GM18873 (cell line): Measurements from ENCODE around the gene ATP8B4.

ENCODE experiments used
- ATAC-seq: cut with Tn5 transposase; IDR thresholded peaks from one replicate; pipeline ENCODE4 v1.9.1; 2021; ENCODE audit warnings: mild to moderate bottlenecking, moderate library complexity, moderate number of reproducible peaks; ENCODE audit not compliant: unreplicated experiment, low FRiP score

Gene ATP8B4

DNA sequence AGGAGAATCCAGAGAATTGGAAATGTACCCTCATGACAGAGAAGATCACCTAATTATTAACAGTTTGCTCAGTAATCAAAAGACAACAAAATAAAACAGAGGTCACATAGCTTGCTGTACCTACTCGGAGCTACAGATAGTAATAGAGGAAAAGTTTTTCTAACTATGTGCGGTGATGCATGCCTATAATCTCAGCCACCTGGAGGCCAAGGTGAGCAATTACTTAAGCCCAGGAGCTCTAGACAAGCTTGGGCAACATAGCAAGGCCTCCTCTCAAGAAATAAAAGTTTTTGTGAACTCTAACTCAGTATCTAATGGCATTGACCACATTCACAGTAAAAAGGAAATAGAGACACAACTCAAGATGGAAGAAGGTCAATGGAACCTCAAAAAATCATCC, 243.6 kb downstream of the ATP8B4 start:
- no peak for ATAC-seq

DNA sequence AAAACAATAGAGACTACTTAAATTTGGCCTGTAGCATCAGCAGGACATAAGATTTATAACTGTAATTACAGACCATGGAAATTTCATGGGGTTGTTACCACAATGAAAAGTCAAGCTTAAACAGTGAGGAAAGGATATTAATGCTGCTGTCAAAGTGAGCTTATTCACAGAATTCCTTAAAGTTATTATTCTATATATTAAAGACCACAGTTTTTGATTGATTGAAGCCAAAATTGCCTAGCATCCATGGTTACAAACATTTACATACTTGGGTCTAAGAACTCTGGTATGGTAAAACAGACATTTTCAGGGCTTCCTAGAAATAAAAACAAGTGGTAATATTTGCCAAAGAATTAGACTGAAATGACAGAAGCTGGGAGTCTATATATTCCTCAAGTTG, 248.6 kb downstream of the ATP8B4 start:
- ATAC-seq, result no peak

DNA sequence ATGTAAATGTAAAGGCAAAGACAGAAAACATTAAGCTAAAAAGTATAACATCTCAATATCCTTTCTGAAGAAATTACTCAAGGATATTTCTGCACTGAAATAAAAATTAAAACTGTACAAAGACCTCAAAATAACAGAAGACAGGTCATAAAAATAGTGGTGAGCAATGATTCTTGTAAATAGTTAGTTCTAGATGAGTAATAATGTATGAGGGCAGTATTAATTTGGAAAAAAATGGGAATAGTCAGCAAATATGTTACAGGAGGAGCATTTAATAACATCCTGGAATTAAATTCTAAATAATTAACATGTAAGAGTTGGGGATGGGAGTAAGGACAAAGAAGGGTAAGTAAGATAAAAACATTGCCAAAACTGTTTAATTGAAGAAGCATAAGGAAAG, 250.7 kb downstream of the ATP8B4 start:
- no peak for ATAC-seq

DNA sequence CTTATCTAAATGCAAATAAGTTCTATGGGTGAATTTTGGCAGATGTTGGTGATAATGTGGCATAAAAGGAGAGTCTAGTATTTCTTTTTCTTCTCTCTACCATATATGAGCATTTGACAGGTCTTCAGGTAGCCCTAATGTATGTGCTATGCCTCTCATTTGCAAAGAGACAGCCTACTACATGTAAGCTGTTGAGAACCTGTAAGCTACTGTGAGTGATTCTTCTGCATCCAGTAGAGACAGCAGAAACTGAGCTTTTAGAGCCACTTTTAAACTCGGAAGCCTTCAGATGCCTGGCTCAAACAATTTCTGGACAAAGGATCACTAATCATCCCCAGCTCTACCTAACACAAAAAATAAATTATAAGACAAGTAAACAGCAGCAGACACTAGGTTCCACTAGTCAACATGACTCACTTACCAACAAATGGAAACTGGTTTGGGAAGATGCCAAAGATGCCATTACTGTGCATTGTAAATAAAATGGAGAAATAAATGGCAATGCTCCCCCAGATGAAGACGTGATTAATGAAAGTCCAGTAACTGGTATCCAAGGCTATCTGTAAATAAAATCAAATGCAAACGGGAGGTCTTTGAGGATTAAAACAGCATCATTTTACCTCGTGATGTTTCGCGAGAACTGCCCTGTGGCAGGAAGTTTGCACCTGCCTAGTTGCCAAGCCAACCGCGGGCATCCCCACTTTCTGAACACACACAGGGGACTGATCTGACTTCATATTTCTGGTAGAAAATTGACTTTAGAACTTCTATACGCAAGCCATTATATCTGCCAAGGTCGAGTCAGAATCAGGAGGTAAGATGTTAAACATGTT, 252.9 kb downstream of the ATP8B4 start:
- ATAC-seq, result no peak

DNA sequence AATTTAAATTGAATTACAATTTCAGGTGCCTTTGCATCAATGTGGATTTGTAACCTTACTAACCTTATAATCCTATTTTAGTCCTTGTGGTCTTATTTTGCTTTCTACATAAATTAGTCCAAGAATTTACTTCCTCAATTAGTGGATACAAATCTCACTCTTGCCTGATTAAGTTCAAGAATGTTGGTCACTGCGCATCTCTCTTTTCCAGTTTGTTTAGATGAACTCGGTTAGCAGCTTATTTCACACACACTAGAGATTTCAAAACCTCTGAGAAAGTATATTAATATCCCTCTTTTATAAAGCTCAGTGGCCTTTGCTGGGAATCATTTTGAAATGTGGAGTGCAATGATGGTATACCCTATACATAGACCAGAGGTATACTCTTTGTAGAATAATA, 254.8 kb downstream of the ATP8B4 start:
- no peak for ATAC-seq

DNA sequence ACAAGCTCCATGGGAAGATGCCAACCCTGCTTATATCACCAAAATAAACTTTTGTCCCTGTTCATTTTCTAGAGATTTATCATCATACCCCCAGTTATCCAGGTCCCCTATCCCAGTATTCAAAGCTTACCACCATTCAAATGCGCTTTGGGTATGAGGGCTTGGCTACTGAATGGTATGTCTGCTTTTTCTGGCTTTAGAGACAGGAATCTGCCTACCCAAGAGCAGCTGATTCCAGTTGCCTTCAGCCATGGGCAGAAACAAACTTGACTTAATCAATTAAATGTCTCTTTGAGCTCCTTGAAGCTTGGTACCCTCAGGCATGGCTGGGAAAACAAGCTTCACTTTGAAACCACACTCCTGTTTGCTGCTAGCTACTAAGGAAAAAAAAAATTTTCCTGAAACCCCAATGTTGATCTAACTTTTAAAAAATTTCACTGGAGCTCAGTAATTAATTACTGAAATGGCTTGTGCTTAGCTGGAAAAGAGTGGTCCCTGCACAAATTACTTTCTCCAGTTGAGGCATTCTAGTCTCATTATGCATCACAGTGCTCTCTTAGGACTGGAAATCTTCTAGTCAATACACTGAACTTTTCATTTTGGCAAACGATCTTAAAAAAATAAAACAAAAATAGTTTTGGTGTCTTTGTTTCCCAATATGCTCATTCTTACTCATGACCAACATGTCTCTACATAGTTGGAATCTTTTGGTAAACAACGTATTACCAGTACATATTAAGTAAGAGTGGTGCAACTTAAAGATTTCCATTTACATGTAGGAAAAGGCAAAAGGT, 255.4 kb downstream of the ATP8B4 start:
- ATAC-seq, result no peak

DNA sequence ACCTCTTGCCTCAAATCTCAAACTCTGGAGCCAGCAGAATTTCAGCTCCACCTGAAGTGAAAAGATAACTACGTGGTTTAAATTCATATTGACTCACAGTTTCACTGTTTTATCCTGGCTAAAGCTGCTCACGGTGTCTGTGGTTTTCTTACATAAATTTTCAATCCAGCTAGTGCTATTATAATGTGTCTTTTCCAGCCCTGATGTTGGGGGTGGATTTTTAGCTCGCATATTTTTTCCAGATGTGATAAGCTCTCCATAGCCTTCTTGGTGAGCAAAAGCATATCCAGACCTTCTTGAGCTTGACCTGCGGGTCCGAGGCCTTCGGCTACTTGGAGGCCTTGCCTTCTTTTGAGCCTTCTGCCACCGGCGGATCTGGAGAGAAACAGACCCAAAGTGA, 258.9 kb downstream of the ATP8B4 start:
- no peak for ATAC-seq

DNA sequence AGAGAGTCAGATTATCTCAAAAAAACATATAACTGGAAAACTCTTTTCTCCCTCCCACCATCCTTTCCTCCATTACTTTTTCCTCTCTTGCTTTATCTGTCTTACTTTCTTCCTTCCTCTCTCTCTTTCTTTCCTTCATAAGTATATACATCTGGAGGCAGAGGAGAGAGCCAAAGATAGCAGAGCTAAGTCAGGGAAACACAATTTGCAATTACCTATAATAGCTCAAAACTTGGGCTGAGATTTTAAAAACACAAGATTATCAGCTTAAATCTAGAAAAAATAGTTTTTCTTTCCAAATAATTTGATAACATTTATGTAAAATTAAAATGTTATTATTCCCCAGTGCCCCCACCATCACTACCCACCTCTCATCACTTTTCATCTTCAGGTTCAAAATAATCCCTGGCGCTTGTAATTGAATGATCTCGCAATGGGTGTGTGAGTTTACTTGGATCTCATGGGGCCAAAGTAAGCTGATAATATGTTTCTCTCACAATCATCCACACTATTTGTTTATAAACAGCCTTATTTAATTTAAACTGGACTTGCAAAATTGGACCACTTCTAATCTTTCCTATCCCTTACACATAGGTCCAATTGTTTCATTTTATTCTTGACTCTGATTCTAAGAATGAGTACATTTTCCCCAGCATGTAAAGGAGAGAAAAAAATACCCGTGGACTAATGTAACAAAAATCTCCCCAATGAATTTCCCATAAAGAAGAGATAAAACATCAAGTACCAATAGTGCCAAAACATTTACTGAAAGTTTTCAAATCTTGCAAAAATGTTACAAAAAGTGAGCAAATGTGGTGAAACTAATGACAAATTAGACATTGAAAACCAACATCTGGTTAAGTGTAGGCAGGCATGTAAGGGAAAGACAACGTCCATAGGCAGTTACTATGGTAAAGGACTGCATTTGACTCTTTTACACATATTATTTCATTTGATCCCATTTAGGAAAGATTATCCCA, 261.2 kb downstream of the ATP8B4 start:
- ATAC-seq, result no peak

DNA sequence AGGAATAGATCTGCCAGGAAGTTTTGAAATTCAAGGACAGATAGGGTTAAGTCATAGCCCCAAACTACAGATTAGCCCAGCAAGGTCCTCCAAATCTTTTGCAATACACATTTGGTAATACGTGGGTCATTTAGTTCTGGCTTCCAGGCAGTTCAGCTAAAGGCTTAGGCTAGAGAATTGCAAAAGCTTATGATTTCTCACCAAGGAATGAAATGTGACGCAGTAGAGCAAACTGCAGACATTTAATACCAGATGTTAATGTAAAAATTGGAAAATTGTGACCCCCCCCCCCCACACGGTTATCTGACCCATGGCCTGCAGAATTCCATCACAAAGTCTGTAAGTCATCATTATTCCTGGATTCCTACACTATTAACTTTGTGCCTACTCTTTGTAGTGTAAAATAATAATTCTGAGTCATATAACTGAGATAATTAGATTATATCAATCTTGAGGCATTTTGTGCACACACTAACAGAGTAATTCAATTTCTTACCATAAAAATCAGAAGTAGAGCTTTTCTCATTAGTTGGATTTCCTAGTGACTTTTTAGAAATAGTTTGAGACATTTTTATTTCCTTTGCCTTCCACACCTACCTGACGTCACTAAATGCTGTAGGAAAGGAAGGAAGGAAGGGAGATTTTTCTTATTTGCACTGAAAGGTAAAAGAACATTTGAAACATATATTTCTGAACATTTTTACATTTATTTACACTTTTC, 263.0 kb downstream of the ATP8B4 start:
- ATAC-seq, result no peak

DNA sequence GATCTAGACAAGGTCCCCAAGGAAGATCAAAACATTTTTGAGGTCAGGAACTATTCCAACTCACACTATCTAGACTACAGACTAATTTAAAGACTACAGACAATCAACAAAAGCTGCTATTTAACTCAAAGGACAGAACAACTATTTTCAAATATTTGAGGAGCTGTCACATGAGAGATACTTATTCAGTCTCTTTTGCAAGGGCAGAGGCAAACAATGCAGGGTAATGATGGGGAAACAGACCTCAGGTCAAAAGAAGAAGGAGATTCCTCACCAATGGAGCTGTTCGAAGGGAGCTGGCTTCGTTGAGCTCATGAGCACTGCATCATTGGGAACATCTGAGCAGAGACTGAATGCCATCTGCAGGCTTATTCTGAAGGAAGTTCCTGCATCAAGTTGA, 266.3 kb downstream of the ATP8B4 start:
- ATAC-seq, result no peak

DNA sequence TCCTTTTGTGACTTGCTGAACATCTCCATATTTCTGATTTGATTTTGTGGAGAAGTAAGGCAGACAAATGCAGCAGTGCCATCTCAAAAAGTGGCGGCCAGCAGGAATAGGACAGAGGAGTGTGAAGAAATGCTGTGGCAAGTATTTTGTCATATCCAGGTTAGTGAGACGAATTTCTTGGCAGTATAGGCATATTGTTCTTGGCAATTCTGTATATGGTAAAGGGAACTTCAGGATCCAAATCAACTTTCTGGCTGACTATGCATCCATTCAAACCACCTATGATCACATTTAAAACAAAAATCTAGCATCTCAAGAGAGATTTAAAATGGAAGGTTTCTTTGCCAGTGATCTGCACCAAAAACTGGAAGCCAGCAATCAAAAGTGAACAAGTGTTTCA, 270.2 kb downstream of the ATP8B4 start:
- ATAC-seq, result no peak

DNA sequence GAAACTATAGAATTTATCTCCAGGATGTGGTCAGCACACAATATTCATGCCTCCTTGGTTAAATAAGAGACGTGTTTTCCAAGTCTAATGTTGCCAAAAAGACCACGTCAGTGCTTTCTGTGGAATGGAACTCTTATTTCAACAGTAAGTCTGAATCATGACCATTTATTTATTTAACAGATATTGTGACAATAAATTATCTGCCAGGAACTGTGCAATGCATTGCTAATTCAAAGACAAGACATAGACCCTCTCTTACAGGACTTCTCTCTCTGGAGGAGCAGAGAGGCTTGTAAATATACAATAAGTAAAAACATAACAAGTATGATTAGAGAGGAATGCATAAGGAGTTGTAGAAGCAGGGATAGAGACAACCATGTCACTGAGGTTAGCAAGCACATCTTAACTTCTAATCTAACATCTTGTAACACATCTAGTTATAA, 270.7 kb downstream of the ATP8B4 start:
- ATAC-seq, result no peak

DNA sequence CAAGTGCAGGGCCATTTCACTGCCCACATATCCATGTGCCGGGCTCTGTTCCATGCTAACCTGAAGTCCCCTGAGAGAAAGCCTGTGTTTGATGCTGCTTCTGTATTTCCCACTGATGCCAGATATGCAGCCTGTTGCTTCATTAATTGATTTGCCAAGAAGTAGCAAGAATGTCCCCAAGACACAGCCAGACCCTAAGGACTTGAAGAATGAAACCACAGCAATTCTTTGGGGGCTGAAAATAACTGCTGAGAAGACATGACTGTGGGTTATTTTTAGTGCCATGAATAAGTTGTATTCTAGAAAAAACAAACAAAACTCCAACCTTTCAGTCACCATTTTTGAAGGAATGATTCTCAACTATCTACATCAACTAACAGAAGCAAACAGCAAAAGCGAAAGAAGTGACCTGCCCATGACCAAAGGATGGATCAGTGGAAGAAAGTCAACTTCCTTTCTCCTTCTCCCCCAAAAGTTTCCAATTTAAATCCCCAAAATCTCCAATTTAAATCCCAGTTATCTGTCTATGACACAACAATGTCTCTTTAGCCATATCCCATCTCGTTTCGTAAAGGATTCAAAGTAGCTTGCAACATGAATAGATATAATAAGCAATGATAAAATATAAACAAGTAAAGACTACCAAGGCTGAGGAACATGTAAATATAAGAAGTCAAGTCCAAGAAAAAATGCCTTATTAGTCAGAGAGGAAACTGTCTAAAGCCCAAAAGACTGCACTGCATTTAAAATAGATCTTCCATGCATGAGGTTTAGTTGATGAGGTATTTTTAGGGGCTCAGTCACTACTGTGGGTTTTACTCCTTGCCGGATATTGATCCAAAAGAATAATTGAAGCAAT, 271.4 kb downstream of the ATP8B4 start:
- no peak for ATAC-seq

DNA sequence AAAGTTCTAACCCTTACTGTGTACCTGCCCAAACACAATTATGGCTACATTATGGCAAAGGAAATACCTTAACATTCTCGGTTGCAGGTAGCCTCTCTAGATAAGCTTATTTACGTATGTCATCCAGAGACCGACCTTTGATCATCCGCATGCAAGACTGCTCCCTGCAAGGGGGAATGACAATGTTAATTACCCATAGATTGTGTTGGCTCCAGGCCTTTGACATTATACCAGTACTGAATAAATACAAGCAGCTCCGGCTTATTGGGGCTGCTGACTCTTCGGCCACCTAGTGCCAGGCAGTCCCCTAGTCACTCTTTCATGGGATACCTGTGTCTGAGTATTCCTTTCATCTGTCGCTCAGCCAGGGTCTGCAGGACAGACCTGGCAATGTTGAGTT, 274.6 kb downstream of the ATP8B4 start:
- no peak for ATAC-seq

DNA sequence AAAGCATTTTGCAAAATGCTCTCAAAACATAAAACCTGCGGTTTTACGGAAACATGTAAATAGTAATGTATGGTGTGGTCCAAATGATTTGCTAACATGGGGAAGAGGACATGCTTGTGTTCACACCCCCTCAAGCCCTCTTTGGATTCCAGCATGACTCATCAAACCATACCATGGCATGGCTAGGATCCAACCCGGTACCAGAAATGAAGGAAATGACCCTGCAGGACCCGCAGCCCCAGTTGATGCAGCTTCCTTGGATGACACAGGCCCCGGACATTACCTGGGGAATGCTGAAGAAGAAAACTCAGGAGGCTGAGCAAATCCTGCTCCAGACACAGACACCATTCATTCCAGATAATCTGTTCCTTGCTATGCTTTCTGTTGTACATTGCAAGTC, 275.3 kb downstream of the ATP8B4 start:
- ATAC-seq, result no peak

DNA sequence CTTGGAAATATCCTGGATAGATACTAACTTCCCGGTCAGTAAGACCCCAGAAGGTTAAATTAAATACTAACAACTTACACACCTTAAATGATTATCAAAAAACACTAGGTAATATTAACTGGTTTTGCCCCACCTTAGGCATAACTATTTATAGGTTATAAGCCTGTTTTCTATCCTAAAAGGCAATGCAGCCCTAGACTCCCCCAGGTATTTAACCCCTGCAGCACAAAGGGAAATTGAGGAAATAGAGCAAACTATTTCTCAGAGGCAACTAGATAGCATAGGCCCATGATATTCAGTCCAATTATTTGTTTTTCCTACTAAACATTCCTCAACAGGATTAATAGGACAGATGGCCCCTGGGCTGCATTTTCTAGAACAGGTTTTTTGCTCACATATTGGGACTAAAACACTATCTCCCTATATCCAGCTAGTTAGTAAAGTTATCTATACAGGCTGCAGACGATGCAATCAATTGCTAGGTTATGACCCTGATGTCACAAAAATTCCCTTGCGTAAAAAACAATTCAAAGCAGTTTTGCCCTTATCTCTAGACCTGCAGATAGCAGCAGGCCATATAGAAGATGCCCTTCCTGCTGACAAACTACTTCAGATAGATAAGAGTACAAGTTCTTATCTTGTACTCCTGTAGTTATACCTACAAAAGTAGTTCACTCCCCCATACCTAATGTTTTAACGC, 276.9 kb downstream of the ATP8B4 start:
- no peak for ATAC-seq

DNA sequence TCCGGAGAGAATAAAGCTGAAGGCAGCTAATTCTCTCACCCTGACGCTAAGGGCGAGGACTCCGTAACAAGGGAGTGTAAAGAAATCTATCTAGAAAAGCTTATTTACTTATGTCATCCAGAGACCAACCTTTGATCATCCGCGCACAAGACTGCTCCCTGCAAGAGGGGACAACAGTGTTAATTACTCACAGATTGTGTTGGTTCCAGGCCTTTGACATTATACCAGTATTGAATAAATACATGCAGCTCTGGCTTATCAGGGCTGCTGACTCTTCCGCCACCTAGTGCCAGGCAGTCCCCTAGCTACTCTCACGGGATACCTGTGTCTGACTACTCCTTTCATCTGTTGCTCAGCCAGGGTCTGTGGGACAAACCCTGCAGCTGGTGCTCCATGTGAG, 286.5 kb downstream of the ATP8B4 start:
- ATAC-seq, result no peak

DNA sequence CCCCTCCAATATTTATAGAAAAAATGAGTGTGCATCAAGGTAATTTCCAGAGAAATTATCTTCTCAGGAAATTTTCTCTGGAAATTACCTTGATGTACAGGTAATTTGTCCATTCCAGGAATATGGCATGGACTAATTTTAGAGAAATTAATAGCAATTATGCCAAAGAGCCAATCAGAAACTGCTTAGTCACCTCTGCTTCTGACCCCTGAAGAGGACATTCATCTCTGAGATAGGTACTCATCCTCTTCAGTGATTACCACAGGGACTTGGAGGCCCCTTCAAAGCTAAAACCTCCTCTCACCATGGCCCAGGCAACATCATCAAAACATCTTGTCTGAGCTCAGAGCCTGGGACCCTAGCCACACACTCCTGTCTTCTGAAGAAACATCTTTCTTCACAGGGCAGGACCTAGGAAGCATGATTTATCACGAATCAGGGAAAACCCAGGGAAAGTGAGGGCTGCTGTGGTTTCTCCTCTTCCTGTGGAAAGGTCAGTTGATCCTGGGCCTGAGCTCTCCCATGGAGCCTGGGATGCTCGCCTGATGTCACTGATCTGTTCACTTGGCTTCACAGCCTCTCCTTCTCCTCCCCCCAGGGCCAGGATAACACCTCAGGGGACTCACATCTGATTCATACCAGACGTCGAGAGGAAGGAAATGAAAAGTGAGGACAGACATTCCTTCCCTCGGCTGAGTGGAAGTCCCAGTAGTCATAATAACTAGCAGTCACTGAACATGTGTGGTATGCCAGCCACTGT, 287.6 kb downstream of the ATP8B4 start:
- ATAC-seq, result no peak
